ENCODE results near the gene CYB5A.

Gene CYB5A

DNA sequence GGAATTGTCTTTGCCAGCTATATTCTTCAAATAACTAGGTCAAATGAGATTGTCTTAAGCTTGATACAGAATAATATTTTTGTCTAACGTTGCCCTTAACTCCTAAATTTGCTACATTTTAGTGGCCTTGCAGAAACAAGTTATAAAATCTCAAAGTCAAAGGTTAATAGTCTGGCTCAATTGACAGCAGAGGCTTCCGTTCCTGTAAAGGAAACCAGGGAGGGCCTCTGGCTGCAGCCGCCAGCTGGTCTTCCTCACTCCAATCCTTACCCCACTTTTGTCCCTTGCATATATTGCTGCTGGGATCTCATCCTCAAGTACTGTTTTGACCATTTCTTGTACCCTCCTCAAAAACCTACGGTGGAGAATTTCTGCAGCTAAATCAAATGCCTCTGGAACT, 17.1 kb downstream of the CYB5A start:
- no peak for DNase-seq (ENCODE audit: low read depth, low spot score)
- no peak overlapping the region for H3K4me3 ChIP-seq (ENCODE audit: low read depth, low read length)
- TF ChIP-seq, protein P1, sequence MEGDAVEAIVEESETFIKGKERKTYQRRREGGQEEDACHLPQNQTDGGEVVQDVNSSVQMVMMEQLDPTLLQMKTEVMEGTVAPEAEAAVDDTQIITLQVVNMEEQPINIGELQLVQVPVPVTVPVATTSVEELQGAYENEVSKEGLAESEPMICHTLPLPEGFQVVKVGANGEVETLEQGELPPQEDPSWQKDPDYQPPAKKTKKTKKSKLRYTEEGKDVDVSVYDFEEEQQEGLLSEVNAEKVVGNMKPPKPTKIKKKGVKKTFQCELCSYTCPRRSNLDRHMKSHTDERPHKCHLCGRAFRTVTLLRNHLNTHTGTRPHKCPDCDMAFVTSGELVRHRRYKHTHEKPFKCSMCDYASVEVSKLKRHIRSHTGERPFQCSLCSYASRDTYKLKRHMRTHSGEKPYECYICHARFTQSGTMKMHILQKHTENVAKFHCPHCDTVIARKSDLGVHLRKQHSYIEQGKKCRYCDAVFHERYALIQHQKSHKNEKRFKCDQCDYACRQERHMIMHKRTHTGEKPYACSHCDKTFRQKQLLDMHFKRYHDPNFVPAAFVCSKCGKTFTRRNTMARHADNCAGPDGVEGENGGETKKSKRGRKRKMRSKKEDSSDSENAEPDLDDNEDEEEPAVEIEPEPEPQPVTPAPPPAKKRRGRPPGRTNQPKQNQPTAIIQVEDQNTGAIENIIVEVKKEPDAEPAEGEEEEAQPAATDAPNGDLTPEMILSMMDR (IDR thresholded peaks at IDR 0.05; ENCODE audit: low read depth, low read length) = no peak
- in situ Hi-C loops (cut with HindIII; ENCODE audit: low sequenced_read_pairs) = no loop called here

DNA sequence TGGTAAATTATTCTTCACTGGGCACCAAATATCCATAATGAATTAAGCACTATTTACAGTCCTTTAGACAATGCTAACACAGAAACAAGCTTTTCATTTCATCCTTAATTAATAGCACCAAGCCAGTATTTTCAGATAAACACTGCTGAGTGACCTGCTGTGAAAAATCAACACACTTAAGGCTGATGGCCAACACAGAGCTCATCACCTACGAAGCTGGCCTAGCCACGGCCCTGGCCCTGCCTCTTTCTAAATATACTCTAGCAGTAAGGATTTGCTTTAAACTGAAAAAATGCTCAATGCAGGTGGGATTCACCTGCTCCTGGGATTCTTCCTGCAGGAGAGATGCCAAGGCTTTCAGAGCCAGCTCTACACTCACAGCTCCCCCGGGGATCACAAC, 18.4 kb downstream of the CYB5A start:
- in situ Hi-C loops (cut with HindIII; ENCODE audit: low sequenced_read_pairs) = no loop called here

DNA sequence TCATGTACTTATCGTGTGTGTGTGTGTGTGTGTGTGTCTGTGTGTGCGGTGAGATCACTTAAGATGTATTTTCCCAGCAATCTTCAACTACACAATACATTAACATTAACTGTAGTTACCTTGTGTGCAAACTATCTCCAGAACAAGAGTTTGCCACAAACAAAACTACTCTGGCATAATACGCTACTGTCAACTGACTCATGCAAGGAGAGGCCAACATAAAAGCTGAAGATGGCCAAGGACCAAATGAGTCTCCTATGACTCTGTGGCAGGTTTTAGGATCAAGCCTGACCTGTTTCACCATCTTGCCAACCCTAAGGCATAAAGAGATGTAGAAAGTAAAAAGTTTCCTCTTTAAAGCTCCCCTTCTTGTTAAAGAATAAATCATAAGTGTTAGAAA, 20.1 kb downstream of the CYB5A start:
- TF ChIP-seq, protein P1 (IDR thresholded peaks at IDR 0.05; ENCODE audit: low read depth, low read length) = no peak
- H3K4me3 ChIP-seq (ENCODE audit: low read depth, low read length) = no peak overlapping the region
- DNase-seq (ENCODE audit: low read depth, low spot score) = no peak
- in situ Hi-C loops (cut with HindIII; ENCODE audit: low sequenced_read_pairs) = no loop called here

More for the DNA sequence above, 18.4 kb downstream of the CYB5A start:
- TF ChIP-seq, protein P1 (IDR thresholded peaks at IDR 0.05; ENCODE audit: low read depth, low read length) = no peak
- H3K4me3 ChIP-seq (ENCODE audit: low read depth, low read length) = no peak overlapping the region
- DNase-seq (ENCODE audit: low read depth, low spot score) = no peak

DNA sequence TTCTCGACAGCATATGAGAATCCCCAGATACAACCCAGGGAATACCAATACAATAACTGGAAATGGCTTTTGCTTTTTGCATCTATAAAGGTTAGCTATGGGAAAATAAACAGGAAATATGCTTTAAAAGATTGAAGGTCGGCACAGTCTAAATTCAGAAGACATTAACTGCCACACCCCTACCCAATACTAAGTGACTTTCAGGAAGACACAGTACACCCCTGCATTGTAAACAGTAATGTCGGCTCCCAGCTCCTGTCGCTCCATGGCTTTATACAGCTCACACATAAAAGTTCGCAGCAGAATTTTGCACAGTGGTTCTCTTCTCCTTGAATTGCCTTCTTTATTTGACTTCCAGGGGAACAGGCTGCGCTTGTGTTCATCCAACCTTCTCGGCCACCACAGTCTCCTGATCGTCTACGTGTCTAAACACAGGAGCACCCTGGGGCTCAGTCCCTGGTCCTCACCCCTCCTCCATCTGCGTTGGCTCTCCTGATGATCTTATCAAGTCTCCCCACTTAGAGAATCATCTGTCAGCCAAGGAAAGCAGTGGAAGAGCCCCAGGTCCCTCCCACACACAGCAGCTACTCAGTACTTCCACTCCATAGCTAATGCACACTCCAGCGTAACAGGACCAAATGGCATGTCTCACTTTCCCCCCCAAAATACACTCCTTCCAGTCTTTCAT, 22.7 kb downstream of the CYB5A start:
- in situ Hi-C loops (cut with HindIII; ENCODE audit: low sequenced_read_pairs) = no loop called here
- TF ChIP-seq, protein P1 (IDR thresholded peaks at IDR 0.05; ENCODE audit: low read depth, low read length) = no peak
- no peak overlapping the region for H3K4me3 ChIP-seq (ENCODE audit: low read depth, low read length)
- DNase-seq (ENCODE audit: low read depth, low spot score) = no peak

DNA sequence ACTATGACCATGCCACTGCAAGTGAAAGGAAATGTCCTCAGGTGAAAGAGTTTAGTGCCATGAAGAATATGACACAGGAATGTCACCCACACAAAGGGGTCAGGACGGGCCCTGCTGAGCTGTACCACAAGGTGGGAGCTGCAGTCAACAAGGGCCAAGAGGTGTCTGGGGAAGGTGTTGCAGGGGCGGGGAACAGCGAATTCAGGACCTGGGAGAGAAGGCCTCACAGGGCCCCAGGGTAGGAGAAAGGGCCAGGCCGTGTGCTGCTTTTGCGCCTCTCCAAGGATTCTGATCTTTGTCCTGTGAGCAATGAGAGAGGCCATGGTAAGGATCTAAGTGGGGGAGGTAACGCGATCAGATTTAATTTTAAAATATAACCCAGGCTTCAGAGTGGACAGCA, 23.6 kb downstream of the CYB5A start:
- H3K4me3 ChIP-seq (ENCODE audit: low read depth, low read length) = no peak overlapping the region
- TF ChIP-seq, protein P1 (IDR thresholded peaks at IDR 0.05; ENCODE audit: low read depth, low read length) = no peak
- in situ Hi-C loops (cut with HindIII; ENCODE audit: low sequenced_read_pairs) = no loop called here
- no peak for DNase-seq (ENCODE audit: low read depth, low spot score)

DNA sequence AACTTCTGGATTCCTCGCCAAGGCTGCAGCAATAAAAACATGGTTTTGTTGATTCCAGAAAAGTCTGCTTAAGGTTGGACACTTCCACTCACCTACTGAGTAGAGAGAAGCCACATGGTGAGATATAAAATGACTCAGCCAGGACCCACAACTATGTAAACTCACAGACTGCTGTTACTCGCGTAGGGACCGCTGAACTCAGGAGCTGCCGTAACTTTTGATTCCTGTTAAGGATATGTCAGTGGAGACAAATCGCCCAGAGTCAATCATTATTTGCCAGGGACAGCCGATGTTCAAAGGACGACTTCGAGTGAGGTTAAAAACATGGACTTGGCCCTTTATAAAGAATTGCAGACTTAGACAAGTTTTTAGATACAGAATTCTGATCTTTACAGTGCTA, 25.6 kb downstream of the CYB5A start:
- no peak overlapping the region for H3K4me3 ChIP-seq (ENCODE audit: low read depth, low read length)
- in situ Hi-C loops (cut with HindIII; ENCODE audit: low sequenced_read_pairs) = no loop called here
- peak; percentile 40 for DNase-seq (ENCODE audit: low read depth, low spot score)
- TF ChIP-seq, protein P1 (IDR thresholded peaks at IDR 0.05; ENCODE audit: low read depth, low read length) = no peak
